ENCODE data around the gene IFIH1.

DNA sequence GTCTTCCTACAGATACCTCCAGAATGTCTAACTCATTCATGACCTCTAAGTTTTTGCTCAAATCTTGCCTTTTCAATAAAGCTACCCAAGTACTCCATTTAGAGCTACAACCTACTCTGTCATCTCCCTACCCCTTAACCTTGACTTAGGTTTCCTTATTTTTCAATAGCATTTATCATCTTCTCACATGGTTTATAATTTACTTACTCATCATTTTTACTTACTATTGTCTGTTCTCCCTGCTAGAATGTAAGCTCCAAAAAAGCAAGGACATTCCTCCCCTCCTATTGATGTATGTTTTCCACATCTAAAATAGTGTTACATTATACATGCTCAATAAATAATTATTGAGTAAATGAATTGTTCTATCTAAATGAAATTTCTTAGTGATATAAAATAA, 22.3 kb upstream of the IFIH1 start:
- TF ChIP-seq CTCF (IDR thresholded peaks at IDR 0.05) (no peak), POLR2A (IDR thresholded peaks at IDR 0.05) (no peak)

All from vagina (tissue), 2 donors.